Astrocyte of the hippocampus (primary cell): Measurements from ENCODE around the gene CLIC3.
A peak's percentile ranks its signal among the peaks of the same experiment; 100 is the strongest.

Experiments used
- DNase-seq: peaks from one replicate; pipeline ENCODE4 v3.0.0; 2011; ENCODE audit warnings: low read depth, low spot score

The CLIC3 gene

DNA sequence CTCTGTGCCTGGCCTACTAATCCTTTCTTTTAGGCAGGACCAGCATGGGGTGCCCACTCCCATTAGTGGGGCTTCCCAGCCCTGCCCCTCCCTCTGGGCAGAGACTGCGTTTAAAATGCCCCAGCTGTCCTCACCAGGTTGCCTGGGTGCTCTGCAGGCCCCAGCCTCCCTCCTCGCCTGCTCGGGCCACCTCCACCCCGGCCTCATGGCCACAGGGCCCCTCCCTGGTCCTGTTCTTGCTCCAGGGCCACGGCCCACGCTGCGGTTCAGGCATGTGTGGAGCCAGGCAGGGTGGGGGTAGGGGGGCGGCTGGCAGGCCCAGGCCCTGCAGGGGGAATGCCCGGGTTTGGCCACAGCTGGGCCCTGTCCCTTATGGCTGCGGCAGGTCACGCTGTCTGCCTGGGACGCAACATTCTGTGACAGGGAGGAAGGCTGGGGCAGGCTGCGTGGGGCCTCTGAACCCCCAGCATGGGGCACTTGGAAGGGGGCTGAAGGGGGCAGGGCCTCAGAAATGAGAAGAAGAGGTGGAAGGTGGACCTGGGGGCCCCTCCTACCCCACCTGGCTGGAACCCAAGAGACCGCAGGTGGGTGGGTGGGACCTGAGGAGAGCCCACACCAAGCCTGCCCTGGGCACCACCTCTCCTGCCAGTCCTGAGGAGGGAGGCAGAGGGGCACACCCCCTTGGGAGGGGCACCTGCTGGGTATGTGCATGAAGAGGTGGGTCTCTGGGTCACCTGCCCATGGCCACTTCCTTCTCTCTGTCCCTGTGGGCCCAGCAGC lies 44.6 kb downstream of the CLIC3 start, which contains the start of gene LCN12:
Gene LCN12 (plus strand): TSS at position 733 of the 780 bp plus-strand sequence. CDS start 55 bp downstream, outside the sequence.
- no peak for DNase-seq

DNA sequence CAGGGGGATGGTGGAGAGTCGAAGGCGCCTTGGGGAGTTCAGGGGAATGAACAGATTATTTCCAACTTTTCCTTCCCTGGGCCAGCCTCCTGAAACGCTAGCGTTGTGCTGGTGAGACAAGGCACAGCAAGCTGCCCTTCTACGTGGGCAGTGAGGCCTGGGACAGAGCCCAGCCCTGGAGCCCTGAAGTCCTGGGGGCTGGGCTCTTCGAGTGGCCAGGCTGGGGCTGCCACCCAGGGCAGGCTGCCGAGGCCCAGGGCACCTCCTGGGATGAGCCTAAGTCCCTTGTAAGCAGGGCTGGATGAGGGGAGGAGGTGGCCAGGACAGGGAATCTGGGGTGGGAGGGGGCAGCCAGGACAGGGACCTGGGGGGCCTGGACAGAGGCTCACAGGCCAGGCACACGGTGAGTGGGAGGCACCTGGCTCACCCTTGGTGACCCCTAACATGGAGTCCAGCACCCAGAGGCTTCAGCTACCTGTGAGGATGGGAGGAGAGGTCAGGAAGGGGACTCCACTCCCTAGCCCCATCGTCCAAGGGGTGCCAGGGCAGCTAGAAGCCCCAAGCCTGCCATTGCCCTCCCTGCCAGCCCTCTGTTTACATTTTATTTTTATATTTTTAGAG lies 45.6 kb downstream of the CLIC3 start:
- DNase-seq = peak; percentile 29

DNA sequence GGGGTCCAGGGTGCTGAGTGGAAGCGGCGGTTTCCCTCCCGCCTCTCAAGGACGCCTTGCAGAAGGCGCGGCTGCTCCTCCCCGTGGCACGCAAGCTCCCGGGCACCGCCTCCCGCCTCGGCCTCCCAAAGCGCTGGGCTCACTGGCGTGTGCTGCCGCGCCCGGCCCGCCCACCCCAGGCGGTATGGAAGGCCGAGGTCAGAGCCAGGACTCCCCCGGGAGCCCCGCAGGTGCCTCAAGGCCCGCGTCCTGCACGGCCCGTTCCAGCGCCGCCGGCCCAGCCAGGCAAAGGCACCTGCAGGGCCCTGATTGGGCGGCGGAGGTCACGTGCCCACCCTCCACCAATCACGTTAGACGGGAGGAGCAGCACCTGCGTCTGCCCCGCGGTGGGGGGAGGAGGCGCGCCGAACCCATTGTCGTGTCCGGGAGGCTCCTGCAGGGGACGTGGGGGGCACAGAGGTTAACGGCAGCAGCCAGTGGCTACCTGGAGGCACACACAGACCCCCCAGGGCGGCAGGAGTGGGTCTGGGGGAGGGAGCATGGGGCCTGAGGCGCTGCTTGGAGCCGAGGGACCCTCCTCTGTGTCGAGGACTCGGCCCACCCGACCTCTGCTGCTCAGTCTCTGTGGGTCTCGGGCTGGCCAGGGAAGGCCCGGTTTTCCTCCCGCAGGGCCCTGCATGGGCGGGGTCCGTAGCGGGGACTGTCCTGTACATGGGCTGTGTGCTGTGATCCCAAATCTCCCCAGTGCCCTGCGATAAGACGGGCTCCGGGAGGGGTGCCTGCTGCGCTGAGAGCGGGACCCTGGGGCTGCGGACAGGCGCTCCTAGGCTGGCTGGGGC lies 46.3 kb downstream of the CLIC3 start:
- DNase-seq = peak; percentile 95

GRCh38 chr9:136949239-136949816 lies 47.0 kb downstream of the CLIC3 start:
- DNase-seq = no peak

GRCh38 chr9:136947955-136948510 lies 48.3 kb downstream of the CLIC3 start:
- DNase-seq = peak; percentile 59

DNA sequence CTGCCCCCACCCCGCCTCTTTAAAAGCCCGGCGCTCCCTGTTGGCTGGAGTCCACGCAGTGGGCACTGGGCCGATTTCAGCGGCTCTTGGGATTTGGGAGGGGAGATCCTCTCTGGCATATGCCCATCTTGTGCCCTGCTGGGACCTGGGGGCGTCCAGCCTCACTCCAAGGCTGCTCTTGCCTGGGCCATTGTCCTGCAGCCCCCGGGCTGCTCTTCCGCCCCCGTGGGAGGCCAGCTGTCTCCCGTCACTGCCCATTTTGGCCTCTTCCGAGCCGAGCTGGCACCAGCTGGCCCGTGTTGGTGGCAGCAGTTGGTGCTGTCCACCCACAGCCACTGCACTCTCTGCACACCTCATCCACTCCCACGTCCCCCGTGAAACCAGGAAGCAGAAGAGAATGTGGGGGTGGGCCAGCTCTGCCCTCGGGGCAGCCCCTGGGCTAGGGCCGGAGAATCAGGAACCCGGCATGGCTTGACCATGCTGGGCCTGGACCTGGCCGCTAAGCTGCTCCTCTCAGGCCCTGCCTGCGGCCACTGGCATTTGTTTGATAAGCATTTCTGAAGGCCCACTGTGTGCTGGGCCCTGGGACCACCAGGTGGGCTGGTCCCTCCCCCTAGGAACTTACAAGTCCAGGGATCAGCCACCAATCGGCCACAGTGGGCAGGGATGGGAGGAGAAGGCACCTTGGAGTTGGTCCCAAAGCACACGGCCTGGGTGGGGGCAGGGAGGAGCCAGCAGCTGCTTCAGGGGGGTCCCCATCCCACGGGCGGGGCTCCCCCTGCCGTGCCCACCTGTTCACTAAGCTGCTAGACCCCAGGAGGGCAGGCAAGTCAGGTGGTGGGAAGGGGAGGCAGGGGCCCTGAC lies 49.1 kb downstream of the CLIC3 start:
- no peak for DNase-seq

- DNase-seq = no peak
Measured at GRCh38 chr9:136946228-136947027, 49.9 kb downstream of the CLIC3 start.

DNA sequence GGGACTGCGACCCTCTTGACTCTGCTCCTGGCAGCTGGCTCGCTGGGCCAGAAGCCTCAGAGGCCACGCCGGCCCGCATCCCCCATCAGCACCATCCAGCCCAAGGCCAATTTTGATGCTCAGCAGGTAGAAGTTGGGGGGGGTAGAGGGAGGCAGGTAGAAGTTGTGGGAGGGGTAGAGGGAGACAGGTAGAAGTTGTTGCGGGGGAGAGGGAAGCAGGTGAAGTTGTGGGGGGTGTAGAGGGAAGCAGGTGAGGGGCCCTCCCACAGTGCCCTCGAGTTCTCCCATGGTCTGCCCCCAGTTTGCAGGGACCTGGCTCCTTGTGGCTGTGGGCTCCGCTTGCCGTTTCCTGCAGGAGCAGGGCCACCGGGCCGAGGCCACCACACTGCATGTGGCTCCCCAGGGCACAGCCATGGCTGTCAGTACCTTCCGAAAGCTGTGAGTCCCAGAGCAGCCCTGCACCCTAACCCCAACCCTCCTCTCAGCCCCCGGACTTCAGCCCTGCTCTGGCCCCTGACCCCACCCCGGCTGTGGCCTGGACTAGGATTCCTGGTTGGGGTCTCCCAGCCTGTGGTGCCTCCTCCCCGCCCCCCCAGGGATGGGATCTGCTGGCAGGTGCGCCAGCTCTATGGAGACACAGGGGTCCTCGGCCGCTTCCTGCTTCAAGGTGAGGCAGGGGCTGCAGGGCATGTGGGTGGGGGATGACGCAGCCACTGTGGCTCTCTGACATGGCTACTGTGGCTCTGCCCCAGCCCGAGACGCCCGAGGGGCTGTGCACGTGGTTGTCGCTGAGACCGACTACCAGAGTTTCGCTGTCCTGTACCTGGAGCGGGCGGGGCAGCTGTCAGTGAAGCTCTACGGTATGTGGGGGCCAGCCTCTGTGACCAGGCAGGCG lies 50.8 kb downstream of the CLIC3 start:
- no peak for DNase-seq
